Measurements from ENCODE around the gene IMPG2. TPM values are rescaled to one million over a fixed set of nuclear protein-coding genes. Genes with fewer than 3 reads are reported as not detected.

Gene IMPG2
- total RNA-seq, 1 experiment from 2014 or later, result 0.04 TPM

DNA sequence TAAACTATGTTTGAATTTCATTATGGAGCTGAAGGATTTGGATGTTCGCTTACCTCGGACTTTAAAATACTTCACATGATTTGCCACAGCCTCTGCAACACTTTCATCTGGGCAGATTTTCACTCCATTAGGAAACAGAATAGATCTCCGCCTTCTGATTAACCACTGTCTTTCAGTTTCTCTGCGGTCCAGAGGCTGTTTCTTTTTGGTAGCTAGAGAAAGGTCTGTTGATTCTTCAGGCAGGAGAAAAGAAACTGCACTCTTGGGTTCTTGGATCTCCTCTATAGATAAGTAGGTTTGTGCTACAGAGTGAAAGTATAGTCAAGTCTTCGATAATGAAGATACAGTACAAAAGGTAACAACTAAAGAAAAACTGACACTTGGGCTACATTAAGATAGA is 844 bp downstream of the IMPG2 start:
- Histone ChIP-seq H3K4ac (ENCODE audit: low read depth, low read length) (no peak overlapping the region), H3K27me3 (ENCODE audit: insufficient read depth, low read length) (no peaks in the 10 kb centered on the region), H3K23ac (ENCODE audit: insufficient read length, low read depth, low read length) (no peak overlapping the region), H3K4me1 (ENCODE audit: insufficient read depth, low read length) (no peaks in the 10 kb centered on the region), H2BK20ac (ENCODE audit: low read depth, low read length, poor library complexity, severe bottlenecking) (no peak overlapping the region), H2BK5ac (ENCODE audit: insufficient read length, low read length) (no peak overlapping the region), H2AK5ac (ENCODE audit: insufficient read length, low read length) (no peak overlapping the region), H3K18ac (ENCODE audit: insufficient read length, low read depth, low read length) (no peak overlapping the region), H3K56ac (ENCODE audit: insufficient read length, low read depth, low read length) (no peak overlapping the region), H4K8ac (replicated peaks; ENCODE audit: insufficient read length, low read depth, low read length) (no peak overlapping the region), H3K9me3 (ENCODE audit: control insufficient read depth, low read depth, low read length) (no peaks in the 10 kb centered on the region), H3T11ph (ENCODE audit: low read length) (no peak overlapping the region), H4K5ac (ENCODE audit: insufficient read length, low read depth, low read length) (no peak overlapping the region), H3K79me2 (ENCODE audit: insufficient read depth, low read length) (no peaks in the 10 kb centered on the region), H2BK12ac (ENCODE audit: insufficient read length, low read depth, low read length) (no peak overlapping the region), H3K79me1 (ENCODE audit: insufficient read depth, low read depth, low read length, poor library complexity, severe bottlenecking) (no peaks in the 10 kb centered on the region), H3K14ac (ENCODE audit: insufficient read depth, low read length) (no peak overlapping the region), H2BK15ac (ENCODE audit: low read depth, low read length) (no peak overlapping the region), H2BK120ac (ENCODE audit: low read depth, low read length, poor library complexity, severe bottlenecking) (no peak overlapping the region), H3K4me2 (ENCODE audit: insufficient read depth, insufficient read length, low read length) (no peak overlapping the region), H4K91ac (ENCODE audit: insufficient read length, low read depth, low read length) (no peak overlapping the region), H3K27ac (ENCODE audit: insufficient read length, low read depth, low read length) (no peak overlapping the region), H2AFZ (ENCODE audit: low read length) (no peak overlapping the region), H3K9ac (ENCODE audit: extremely low read depth, insufficient read length, low read length) (no peak overlapping the region), H4K20me1 (ENCODE audit: control insufficient read depth, insufficient read depth, insufficient read length) (no peaks in the 10 kb centered on the region), H3K23me2 (ENCODE audit: insufficient read length, low read depth, low read length, poor library complexity, severe bottlenecking) (no peaks in the 10 kb centered on the region)
- TF ChIP-seq, protein P1, sequence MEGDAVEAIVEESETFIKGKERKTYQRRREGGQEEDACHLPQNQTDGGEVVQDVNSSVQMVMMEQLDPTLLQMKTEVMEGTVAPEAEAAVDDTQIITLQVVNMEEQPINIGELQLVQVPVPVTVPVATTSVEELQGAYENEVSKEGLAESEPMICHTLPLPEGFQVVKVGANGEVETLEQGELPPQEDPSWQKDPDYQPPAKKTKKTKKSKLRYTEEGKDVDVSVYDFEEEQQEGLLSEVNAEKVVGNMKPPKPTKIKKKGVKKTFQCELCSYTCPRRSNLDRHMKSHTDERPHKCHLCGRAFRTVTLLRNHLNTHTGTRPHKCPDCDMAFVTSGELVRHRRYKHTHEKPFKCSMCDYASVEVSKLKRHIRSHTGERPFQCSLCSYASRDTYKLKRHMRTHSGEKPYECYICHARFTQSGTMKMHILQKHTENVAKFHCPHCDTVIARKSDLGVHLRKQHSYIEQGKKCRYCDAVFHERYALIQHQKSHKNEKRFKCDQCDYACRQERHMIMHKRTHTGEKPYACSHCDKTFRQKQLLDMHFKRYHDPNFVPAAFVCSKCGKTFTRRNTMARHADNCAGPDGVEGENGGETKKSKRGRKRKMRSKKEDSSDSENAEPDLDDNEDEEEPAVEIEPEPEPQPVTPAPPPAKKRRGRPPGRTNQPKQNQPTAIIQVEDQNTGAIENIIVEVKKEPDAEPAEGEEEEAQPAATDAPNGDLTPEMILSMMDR (conservative IDR thresholded peaks at IDR 0.05), result no peak
- H3K9me3 Mint-ChIP-seq, result no peaks in the 10 kb centered on the region
- H3K27me3 Mint-ChIP-seq (ENCODE audit: low read depth), result no peaks in the 10 kb centered on the region
- DNase-seq, result no peak
- no peak overlapping the region for H3K4me3 Mint-ChIP-seq
- no CpG with 5 or more reads among the region's 5 CpGs for WGBS (ENCODE audit: extremely low coverage, insufficient read length, low lambda C conversion rate)
- no peak overlapping the region for H3K27ac Mint-ChIP-seq
- H3K36me3 Mint-ChIP-seq (ENCODE audit: insufficient read depth in 1 of 3, low read depth in 3 of 3), result no peaks in the 10 kb centered on the region
- H3K4me1 Mint-ChIP-seq, result no peaks in the 10 kb centered on the region

Measured in H9 (cell line).